CD4-positive, alpha-beta T cell treated with Interleukin-4 for 1 hour (primary cell): ENCODE results near the gene ADAP1.
"Not testable (repeated sequence)": the region's sequence is repeated elsewhere in the genome, so short reads cannot be mapped to it uniquely, and the experiment has no call there.

Experiments used
- DNase-seq, 2 donors: peaks; one replicate each; pipeline ENCODE4 v3.0.0-alpha.2; 2020 to 2022

The ADAP1 gene

GRCh38 chr7:974172-974571 is 19.7 kb upstream of the ADAP1 start:
- DNase-seq = no peak

GRCh38 chr7:973312-973711 is 18.8 kb upstream of the ADAP1 start:
- no peak for DNase-seq

- DNase-seq = no peak
Observed at GRCh38 chr7:972676-973309, 18.3 kb upstream of the ADAP1 start.

- no peak for DNase-seq
Observed at GRCh38 chr7:972110-972509, 17.6 kb upstream of the ADAP1 start.

- no peak for DNase-seq
Observed at GRCh38 chr7:970744-971143, 16.3 kb upstream of the ADAP1 start.

- no peak for DNase-seq
Observed at GRCh38 chr7:969403-969802, 14.9 kb upstream of the ADAP1 start.

GRCh38 chr7:968205-969105 is 14.0 kb upstream of the ADAP1 start:
- no peak for DNase-seq

GRCh38 chr7:967361-968082 is 13.0 kb upstream of the ADAP1 start:
- DNase-seq = no peak

GRCh38 chr7:966291-967069 is 12.0 kb upstream of the ADAP1 start:
- DNase-seq = no peak

GRCh38 chr7:964401-965231 is 10.1 kb upstream of the ADAP1 start:
- no peak for DNase-seq

- DNase-seq = no peak
Observed at GRCh38 chr7:963236-964078, 9.0 kb upstream of the ADAP1 start.

- DNase-seq = no peak
Observed at GRCh38 chr7:962401-963081, 8.1 kb upstream of the ADAP1 start.

GRCh38 chr7:961546-962400 is 7.3 kb upstream of the ADAP1 start:
- no peak for DNase-seq

- DNase-seq = not testable (repeated sequence)
Observed at GRCh38 chr7:960972-961371, 6.5 kb upstream of the ADAP1 start.

GRCh38 chr7:960269-960871 is 5.9 kb upstream of the ADAP1 start:
- no peak for DNase-seq

GRCh38 chr7:959740-960139 is 5.3 kb upstream of the ADAP1 start:
- not testable (repeated sequence) for DNase-seq

GRCh38 chr7:959271-959670 is 4.8 kb upstream of the ADAP1 start:
- no peak for DNase-seq

GRCh38 chr7:958221-959200 is 4.0 kb upstream of the ADAP1 start:
- DNase-seq = no peak
